ENCODE data around the gene SLX9. TPM values are rescaled to one million over a fixed set of nuclear protein-coding genes. Genes with fewer than 3 reads are reported as not detected.

Gene SLX9
- total RNA-seq, 1 donor from 2014 or later: 31.8 TPM

- DNase-seq (ENCODE audit: low spot score in 2 of 2, unreplicated experiment in 2 of 2): no peak
- H3K27ac Mint-ChIP-seq: no peak overlapping the region
- H3K4me3 Mint-ChIP-seq: no peak overlapping the region
These were observed 55.6 kb downstream of the SLX9 start for GRCh38 chr21:44995343-44995941.

GRCh38 chr21:44996096-44996495 lies 56.3 kb downstream of the SLX9 start:
- Mint-ChIP-seq H3K4me3 (no peak overlapping the region), H3K27me3 (ENCODE audit: low read depth) (no peaks in the 10 kb centered on the region), H3K9me3 (no peaks in the 10 kb centered on the region), H3K27ac (no peak overlapping the region), H3K4me1 (peaks cover 2% of the 10 kb centered on the region), H3K36me3 (no peaks in the 10 kb centered on the region)
- TF ChIP-seq, protein P1, sequence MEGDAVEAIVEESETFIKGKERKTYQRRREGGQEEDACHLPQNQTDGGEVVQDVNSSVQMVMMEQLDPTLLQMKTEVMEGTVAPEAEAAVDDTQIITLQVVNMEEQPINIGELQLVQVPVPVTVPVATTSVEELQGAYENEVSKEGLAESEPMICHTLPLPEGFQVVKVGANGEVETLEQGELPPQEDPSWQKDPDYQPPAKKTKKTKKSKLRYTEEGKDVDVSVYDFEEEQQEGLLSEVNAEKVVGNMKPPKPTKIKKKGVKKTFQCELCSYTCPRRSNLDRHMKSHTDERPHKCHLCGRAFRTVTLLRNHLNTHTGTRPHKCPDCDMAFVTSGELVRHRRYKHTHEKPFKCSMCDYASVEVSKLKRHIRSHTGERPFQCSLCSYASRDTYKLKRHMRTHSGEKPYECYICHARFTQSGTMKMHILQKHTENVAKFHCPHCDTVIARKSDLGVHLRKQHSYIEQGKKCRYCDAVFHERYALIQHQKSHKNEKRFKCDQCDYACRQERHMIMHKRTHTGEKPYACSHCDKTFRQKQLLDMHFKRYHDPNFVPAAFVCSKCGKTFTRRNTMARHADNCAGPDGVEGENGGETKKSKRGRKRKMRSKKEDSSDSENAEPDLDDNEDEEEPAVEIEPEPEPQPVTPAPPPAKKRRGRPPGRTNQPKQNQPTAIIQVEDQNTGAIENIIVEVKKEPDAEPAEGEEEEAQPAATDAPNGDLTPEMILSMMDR (IDR thresholded peaks at IDR 0.05; ENCODE audit: unreplicated experiment): no peak
- DNase-seq (ENCODE audit: low spot score in 2 of 2, unreplicated experiment in 2 of 2): no peak

More at GRCh38 chr21:44995343-44995941, 55.6 kb downstream of the SLX9 start:
- no peaks in the 10 kb centered on the region for H3K27me3 Mint-ChIP-seq (ENCODE audit: low read depth)
- H3K9me3 Mint-ChIP-seq: no peaks in the 10 kb centered on the region
- H3K36me3 Mint-ChIP-seq: no peaks in the 10 kb centered on the region
- peaks cover 2% of the 10 kb centered on the region for H3K4me1 Mint-ChIP-seq
- TF ChIP-seq, protein P1 (IDR thresholded peaks at IDR 0.05; ENCODE audit: unreplicated experiment): no peak

- Mint-ChIP-seq H3K9me3 (no peaks in the 10 kb centered on the region), H3K36me3 (no peaks in the 10 kb centered on the region), H3K4me1 (peaks cover 2% of the 10 kb centered on the region), H3K27me3 (ENCODE audit: low read depth) (no peaks in the 10 kb centered on the region), H3K4me3 (no peak overlapping the region), H3K27ac (no peak overlapping the region)
- TF ChIP-seq, protein P1 (IDR thresholded peaks at IDR 0.05; ENCODE audit: unreplicated experiment): no peak
- no peak for DNase-seq (ENCODE audit: low spot score in 2 of 2, unreplicated experiment in 2 of 2)
These were observed 56.7 kb downstream of the SLX9 start for GRCh38 chr21:44996501-44996921.

- Mint-ChIP-seq H3K4me1 (peaks cover 2% of the 10 kb centered on the region), H3K4me3 (no peak overlapping the region), H3K36me3 (no peaks in the 10 kb centered on the region), H3K27ac (no peak overlapping the region), H3K27me3 (ENCODE audit: low read depth) (no peaks in the 10 kb centered on the region), H3K9me3 (no peaks in the 10 kb centered on the region)
- TF ChIP-seq, protein P1 (IDR thresholded peaks at IDR 0.05; ENCODE audit: unreplicated experiment): no peak
- DNase-seq (ENCODE audit: low spot score in 2 of 2, unreplicated experiment in 2 of 2): no peak
These were observed 57.4 kb downstream of the SLX9 start for GRCh38 chr21:44996983-44997936.

DNA sequence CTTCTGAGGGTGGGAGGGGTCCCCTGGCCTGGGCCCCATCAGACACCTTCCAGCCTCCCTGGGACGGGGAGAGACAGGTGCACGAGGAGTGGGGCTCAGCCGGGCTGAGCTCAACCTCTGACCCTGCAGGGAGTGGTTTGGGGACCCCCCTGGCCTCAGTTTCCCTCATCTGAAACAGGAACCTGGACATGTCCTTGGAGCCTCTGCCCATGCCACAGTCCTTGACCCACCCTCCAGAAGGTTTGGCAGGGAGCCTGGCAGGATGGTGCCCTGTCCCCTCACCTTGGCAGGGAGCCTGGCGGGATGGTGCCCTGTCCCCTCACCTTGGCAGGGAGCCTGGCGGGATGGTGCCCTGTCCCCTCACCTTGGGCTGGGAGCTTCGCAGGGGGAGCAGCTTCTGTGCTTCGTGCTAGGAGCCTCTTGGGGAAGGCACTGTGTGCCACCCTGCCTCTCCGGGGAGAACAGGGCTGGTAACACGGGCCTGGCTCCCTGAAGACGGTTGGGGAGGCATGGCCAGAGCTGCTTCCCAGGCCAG lies 58.3 kb downstream of the SLX9 start:
- Mint-ChIP-seq H3K4me1 (peaks cover 5% of the 10 kb centered on the region), H3K4me3 (no peak overlapping the region), H3K27me3 (ENCODE audit: low read depth) (no peaks in the 10 kb centered on the region), H3K36me3 (no peaks in the 10 kb centered on the region), H3K27ac (no peak overlapping the region), H3K9me3 (no peaks in the 10 kb centered on the region)
- no peak for DNase-seq (ENCODE audit: low spot score in 2 of 2, unreplicated experiment in 2 of 2)
- TF ChIP-seq, protein P1 (IDR thresholded peaks at IDR 0.05; ENCODE audit: unreplicated experiment): no peak
